ENCODE data around the gene OSBPL10.

The OSBPL10 gene

DNA sequence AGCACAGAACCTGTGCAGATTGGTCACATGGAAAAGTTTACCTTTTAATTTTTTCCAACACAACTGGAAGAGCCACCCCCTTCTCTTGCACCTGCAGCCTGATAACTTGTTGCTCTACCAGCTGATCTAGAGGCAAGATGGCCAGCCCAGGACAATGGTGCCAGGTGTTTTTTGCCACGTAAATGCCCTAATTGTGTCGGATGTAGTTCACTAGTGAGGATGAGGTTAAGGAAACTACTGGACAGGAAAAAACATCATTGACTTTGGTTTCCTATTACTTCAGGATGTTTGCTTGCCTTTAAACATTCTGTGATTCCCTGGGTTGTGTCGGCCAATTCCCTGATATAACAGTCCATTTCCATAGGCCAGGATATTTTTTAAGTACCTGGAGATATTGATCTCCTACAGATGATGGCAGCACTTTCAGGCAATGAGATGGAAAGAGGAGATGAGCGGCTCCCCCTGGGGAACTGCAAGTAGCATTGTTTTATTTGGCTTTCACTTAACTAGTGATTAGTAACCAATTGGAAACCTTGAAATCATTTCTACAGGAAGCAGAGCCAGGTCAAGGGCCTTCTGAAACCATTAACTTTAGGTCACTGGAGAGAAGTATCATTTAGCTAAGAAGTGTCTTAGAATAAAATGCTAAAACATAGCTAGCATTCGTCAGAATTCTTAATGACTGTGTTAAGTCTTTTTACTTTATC lies 72.5 kb downstream of the OSBPL10 start:
- H3K4me3 ChIP-seq (ENCODE audit: low read depth, low read length): no peak overlapping the region
- no peak overlapping the region for H3K27ac ChIP-seq (ENCODE audit: low read depth, low read length)
- H3K36me3 ChIP-seq (ENCODE audit: control insufficient read depth, insufficient read depth, low read length): no peaks in the 10 kb centered on the region
- no peaks in the 10 kb centered on the region for H3K27me3 ChIP-seq (ENCODE audit: control insufficient read depth, insufficient read depth, low read length)
- H3K4me1 ChIP-seq (ENCODE audit: control insufficient read depth, insufficient read depth, low read length): peaks cover 43% of the 10 kb centered on the region
- H3K9me3 ChIP-seq (ENCODE audit: control insufficient read depth, insufficient read depth, low read length): no peaks in the 10 kb centered on the region
- no peak overlapping the region for H3K9ac ChIP-seq (ENCODE audit: low read depth, low read length)

DNA sequence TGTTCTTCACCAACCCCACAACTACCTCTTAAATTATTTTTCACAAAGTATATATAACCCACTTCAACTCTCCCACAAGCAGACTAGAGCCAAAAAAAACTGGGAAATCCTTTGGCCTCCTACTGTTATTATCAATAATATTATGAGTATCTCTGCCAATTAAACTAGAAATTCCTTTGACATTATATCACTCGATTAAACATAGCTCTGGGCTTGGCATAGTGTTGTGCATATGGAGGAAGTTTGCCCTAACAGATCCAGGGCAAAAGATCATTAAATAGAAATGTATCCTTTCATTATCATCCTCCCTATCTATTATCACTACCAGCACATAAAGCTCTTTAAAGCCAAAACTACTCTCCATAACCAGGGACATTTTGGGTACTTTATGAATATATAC lies 74.9 kb downstream of the OSBPL10 start:
- H3K36me3 ChIP-seq (ENCODE audit: control insufficient read depth, insufficient read depth, low read length): no peaks in the 10 kb centered on the region
- H3K4me3 ChIP-seq (ENCODE audit: low read depth, low read length): no peak overlapping the region
- H3K9me3 ChIP-seq (ENCODE audit: control insufficient read depth, insufficient read depth, low read length): no peaks in the 10 kb centered on the region
- peaks cover 44% of the 10 kb centered on the region for H3K4me1 ChIP-seq (ENCODE audit: control insufficient read depth, insufficient read depth, low read length)
- no peak overlapping the region for H3K27ac ChIP-seq (ENCODE audit: low read depth, low read length)
- H3K27me3 ChIP-seq (ENCODE audit: control insufficient read depth, insufficient read depth, low read length): no peaks in the 10 kb centered on the region
- H3K9ac ChIP-seq (ENCODE audit: low read depth, low read length): no peak overlapping the region

DNA sequence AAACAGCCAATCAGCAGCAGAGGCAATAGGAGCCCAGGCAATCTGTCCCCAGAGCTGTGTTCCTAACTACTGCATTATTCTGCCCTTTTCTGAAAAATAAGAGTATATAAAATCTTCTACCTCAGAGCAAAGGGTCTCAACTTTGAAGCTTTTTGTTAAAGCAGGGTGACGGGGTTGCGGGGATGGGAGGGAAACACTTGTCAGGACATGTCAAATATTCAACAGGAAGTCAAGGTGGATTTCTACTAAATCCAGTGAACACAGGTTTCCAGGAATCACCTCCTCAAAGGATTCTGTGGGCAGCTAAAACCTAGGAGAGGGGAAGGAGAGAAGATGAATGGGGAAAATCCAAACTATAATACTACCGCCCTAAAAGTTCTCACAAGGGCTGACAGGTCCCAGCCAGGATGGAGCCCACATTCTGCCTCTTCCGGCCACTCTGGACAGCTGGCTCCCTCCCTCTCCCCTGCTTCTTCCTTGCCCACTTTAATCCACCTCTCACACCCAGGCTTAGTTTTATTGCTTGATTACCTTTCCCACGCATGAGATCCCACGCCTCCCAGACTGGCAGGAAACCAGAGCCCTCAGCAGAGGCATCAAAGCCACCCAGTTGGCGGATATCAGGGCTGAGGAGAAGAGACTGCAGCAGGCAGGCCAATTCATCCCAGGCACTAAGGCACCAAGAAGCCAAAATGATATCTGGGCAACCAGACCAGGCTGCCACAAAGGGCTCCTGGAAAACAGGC lies 77.2 kb downstream of the OSBPL10 start:
- H3K4me3 ChIP-seq (ENCODE audit: low read depth, low read length): no peak overlapping the region
- H3K9me3 ChIP-seq (ENCODE audit: control insufficient read depth, insufficient read depth, low read length): no peaks in the 10 kb centered on the region
- H3K27ac ChIP-seq (ENCODE audit: low read depth, low read length): no peak overlapping the region
- H3K36me3 ChIP-seq (ENCODE audit: control insufficient read depth, insufficient read depth, low read length): no peaks in the 10 kb centered on the region
- no peaks in the 10 kb centered on the region for H3K27me3 ChIP-seq (ENCODE audit: control insufficient read depth, insufficient read depth, low read length)
- peaks cover 42% of the 10 kb centered on the region for H3K4me1 ChIP-seq (ENCODE audit: control insufficient read depth, insufficient read depth, low read length)
- no peak overlapping the region for H3K9ac ChIP-seq (ENCODE audit: low read depth, low read length)

DNA sequence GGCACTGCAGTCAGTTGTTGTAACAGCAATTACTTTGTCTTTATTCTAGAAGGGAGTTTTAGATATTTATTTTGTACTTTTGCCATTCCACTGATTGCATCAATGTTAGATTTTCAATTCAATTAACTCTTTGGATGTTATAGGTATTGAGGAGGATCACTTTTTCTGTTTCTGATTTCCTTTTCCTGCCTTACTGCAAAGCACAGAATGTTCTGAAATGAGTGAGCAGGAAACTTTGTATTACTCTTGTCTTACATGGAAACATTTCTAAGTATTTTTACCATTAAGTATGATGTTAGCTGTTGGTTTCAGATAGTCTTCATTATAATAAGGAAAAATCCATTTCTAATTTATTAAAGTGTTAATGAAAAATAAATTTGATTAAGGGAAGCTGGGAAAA lies 80.5 kb downstream of the OSBPL10 start:
- H3K9me3 ChIP-seq (ENCODE audit: control insufficient read depth, insufficient read depth, low read length): no peaks in the 10 kb centered on the region
- H3K9ac ChIP-seq (ENCODE audit: low read depth, low read length): no peak overlapping the region
- H3K4me1 ChIP-seq (ENCODE audit: control insufficient read depth, insufficient read depth, low read length): peaks cover 48% of the 10 kb centered on the region
- no peaks in the 10 kb centered on the region for H3K36me3 ChIP-seq (ENCODE audit: control insufficient read depth, insufficient read depth, low read length)
- H3K27ac ChIP-seq (ENCODE audit: low read depth, low read length): no peak overlapping the region
- no peak overlapping the region for H3K4me3 ChIP-seq (ENCODE audit: low read depth, low read length)
- no peaks in the 10 kb centered on the region for H3K27me3 ChIP-seq (ENCODE audit: control insufficient read depth, insufficient read depth, low read length)

DNA sequence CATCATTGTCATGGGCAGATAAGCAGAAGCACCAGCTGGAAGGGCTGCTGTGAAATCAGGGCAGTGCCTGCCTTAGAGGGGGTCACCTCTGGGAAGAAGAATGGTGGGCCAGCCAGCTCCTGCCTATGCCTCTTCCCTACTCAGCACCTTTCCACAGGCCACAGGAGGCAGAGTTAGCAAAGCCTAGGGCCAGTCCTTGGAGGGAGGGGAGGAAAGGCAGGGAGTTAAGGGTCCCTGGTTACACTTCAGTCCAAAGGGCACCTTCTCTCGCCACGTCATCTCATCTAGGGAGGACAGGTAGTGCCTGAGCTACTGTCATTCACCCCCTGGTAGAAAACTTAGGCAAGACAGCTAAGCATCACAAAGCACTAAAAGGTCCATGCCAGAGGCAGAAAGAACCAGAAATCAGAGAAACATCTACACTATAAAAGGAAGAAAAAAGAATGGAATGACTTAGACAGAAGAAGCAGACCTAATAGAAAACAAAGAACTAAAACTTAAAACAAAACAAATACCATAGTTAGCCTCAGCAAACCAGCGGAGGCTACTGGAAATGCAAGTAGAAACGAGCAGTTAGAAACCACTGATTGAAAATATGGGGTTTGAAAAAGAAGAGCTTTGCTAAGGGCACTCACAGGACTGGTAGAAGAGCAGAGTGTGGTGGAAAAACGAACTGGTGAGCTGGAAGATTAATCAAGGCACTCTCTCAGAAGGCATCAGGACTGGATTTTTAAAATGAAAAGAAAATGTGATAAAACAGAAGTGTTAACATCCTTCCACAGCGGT lies 84.2 kb downstream of the OSBPL10 start:
- Histone ChIP-seq H3K27me3 (ENCODE audit: control insufficient read depth, insufficient read depth, low read length) (no peaks in the 10 kb centered on the region), H3K36me3 (ENCODE audit: control insufficient read depth, insufficient read depth, low read length) (no peaks in the 10 kb centered on the region), H3K27ac (ENCODE audit: low read depth, low read length) (peak overlapping the region; percentile 21), H3K9ac (ENCODE audit: low read depth, low read length) (no peak overlapping the region), H3K4me3 (ENCODE audit: low read depth, low read length) (no peak overlapping the region), H3K4me1 (ENCODE audit: control insufficient read depth, insufficient read depth, low read length) (peaks cover 66% of the 10 kb centered on the region), H3K9me3 (ENCODE audit: control insufficient read depth, insufficient read depth, low read length) (no peaks in the 10 kb centered on the region)

DNA sequence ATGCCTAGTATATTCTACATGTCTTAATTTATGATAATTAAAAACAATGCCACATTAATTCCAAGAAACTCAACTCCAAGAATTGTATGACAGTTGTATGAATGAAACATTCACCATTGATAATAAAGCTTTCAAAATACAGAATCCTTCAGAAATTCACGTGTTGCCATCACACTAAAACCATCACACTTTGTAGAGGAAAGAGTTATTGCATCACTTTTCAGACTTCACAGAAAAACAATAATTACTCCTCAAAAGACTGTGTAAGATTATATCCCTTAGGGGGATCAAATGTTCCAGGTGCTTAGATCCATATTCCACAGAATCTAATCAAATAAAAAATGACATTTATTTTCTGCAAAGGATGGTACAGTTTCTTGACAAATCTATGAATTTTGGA lies 85.0 kb downstream of the OSBPL10 start:
- no peaks in the 10 kb centered on the region for H3K36me3 ChIP-seq (ENCODE audit: control insufficient read depth, insufficient read depth, low read length)
- H3K4me1 ChIP-seq (ENCODE audit: control insufficient read depth, insufficient read depth, low read length): peaks cover 66% of the 10 kb centered on the region
- H3K27me3 ChIP-seq (ENCODE audit: control insufficient read depth, insufficient read depth, low read length): no peaks in the 10 kb centered on the region
- H3K27ac ChIP-seq (ENCODE audit: low read depth, low read length): no peak overlapping the region
- no peak overlapping the region for H3K4me3 ChIP-seq (ENCODE audit: low read depth, low read length)
- no peaks in the 10 kb centered on the region for H3K9me3 ChIP-seq (ENCODE audit: control insufficient read depth, insufficient read depth, low read length)
- H3K9ac ChIP-seq (ENCODE audit: low read depth, low read length): no peak overlapping the region

DNA sequence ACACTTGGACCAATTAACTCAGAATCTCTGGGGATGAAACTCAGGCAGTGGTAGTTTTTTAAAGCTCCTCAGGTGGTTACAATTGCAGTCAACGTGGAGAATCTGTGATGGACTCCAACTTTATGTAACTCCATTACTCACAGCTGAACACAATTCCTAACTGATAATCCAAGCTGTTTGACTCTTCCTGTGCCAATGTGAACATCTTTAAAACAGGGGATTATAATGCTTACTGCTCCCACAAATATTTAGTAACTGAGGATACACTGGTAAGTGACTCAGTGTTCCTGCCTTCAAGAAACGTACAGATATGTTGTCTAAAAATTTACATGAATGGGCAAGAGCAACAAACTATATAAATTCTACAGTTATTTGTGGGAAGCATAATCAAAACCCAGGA lies 85.6 kb downstream of the OSBPL10 start:
- Histone ChIP-seq H3K36me3 (ENCODE audit: control insufficient read depth, insufficient read depth, low read length) (no peaks in the 10 kb centered on the region), H3K4me1 (ENCODE audit: control insufficient read depth, insufficient read depth, low read length) (peaks cover 66% of the 10 kb centered on the region), H3K4me3 (ENCODE audit: low read depth, low read length) (no peak overlapping the region), H3K27me3 (ENCODE audit: control insufficient read depth, insufficient read depth, low read length) (no peaks in the 10 kb centered on the region), H3K9me3 (ENCODE audit: control insufficient read depth, insufficient read depth, low read length) (no peaks in the 10 kb centered on the region), H3K27ac (ENCODE audit: low read depth, low read length) (no peak overlapping the region), H3K9ac (ENCODE audit: low read depth, low read length) (no peak overlapping the region)

DNA sequence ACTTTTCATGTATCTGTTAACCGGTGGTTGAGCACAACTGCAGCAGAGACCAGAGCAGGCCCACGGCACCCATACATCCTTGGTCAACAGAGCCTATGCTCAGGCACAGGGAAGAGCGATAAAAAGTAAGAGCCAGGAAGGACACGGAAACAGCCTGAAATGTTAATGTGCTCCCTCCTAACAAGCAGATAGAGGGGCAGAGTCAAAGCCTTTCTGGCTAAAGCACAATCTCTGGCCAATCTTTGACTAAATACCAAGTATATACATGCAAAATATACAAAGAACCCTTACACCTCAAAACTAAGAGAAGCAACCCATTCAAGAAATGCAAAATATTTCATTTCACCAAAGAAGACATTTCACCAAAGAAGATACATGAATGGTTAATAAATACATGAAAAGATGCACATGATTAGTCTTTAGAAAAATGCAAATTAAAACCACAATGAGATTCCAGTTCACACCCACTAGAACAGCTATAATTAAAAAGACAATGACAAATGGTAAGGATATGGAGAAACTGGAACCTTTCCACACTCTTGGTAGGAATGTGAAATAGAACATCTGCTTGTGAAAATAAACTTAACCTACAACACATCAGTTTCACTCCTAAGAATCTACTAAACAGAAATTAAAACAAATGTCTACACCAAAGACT lies 88.0 kb downstream of the OSBPL10 start:
- Histone ChIP-seq H3K9ac (ENCODE audit: low read depth, low read length) (no peak overlapping the region), H3K27me3 (ENCODE audit: control insufficient read depth, insufficient read depth, low read length) (no peaks in the 10 kb centered on the region), H3K9me3 (ENCODE audit: control insufficient read depth, insufficient read depth, low read length) (no peaks in the 10 kb centered on the region), H3K36me3 (ENCODE audit: control insufficient read depth, insufficient read depth, low read length) (no peaks in the 10 kb centered on the region), H3K4me1 (ENCODE audit: control insufficient read depth, insufficient read depth, low read length) (peaks cover 72% of the 10 kb centered on the region), H3K27ac (ENCODE audit: low read depth, low read length) (no peak overlapping the region), H3K4me3 (ENCODE audit: low read depth, low read length) (no peak overlapping the region)

DNA sequence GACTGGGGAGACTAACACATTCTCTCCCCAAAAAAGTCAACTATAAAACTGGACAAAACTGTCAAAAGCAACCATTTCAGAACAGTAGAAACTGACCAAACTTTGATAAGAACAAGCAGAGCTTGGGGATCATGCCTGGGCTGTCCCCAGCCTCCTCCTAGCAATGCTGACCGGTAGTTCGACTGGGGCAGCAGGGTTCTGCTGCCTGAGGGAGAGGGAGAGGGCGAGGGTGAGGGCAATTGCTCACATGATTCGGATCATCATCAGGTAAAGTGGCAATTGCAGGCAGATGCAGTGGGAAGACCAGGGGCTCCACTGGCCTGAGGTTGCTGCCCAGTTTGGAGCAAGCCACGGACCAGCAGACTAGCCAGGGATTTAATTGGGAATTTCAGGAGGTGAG lies 88.6 kb downstream of the OSBPL10 start:
- no peaks in the 10 kb centered on the region for H3K36me3 ChIP-seq (ENCODE audit: control insufficient read depth, insufficient read depth, low read length)
- peaks cover 72% of the 10 kb centered on the region for H3K4me1 ChIP-seq (ENCODE audit: control insufficient read depth, insufficient read depth, low read length)
- no peaks in the 10 kb centered on the region for H3K9me3 ChIP-seq (ENCODE audit: control insufficient read depth, insufficient read depth, low read length)
- no peak overlapping the region for H3K9ac ChIP-seq (ENCODE audit: low read depth, low read length)
- no peak overlapping the region for H3K4me3 ChIP-seq (ENCODE audit: low read depth, low read length)
- H3K27ac ChIP-seq (ENCODE audit: low read depth, low read length): no peak overlapping the region
- no peaks in the 10 kb centered on the region for H3K27me3 ChIP-seq (ENCODE audit: control insufficient read depth, insufficient read depth, low read length)

DNA sequence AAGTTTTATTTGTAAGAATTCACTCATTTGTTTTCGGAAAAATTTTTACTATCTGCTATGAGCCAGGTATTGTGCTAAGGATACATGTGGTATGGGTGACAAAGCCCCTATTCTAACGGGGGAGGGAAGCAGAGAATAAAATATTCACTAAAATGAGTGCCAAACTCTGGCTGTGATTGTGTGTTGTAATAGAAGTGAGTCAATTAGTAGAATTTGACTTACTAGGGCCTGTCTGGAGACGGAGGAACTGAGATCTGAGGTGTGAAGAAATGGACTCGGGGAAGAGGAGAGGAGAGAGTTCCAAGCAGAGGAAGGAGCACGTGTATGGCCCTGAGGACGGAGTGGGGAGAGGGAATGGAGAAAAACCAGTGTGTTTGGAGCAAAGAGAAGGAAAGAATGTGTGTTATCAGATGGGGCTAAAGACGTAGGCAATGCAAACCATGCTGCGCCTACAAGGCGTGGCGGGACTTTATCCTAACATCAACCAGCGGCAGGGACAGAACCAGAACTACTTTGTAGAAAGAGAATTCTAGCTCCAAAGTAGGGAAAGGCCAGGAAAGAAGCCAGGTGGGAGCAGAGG lies 89.1 kb downstream of the OSBPL10 start:
- Histone ChIP-seq H3K27ac (ENCODE audit: low read depth, low read length) (no peak overlapping the region), H3K36me3 (ENCODE audit: control insufficient read depth, insufficient read depth, low read length) (no peaks in the 10 kb centered on the region), H3K9ac (ENCODE audit: low read depth, low read length) (no peak overlapping the region)

More for the DNA sequence above, 89.1 kb downstream of the OSBPL10 start:
- Histone ChIP-seq H3K4me1 (ENCODE audit: control insufficient read depth, insufficient read depth, low read length) (peaks cover 67% of the 10 kb centered on the region), H3K4me3 (ENCODE audit: low read depth, low read length) (no peak overlapping the region), H3K9me3 (ENCODE audit: control insufficient read depth, insufficient read depth, low read length) (no peaks in the 10 kb centered on the region), H3K27me3 (ENCODE audit: control insufficient read depth, insufficient read depth, low read length) (no peaks in the 10 kb centered on the region)

Measured in HUES48 (cell line).